Muscle of leg (tissue), 11 donors: Measurements from ENCODE around the gene ITPRID1. TPM values are rescaled to one million over a fixed set of nuclear protein-coding genes. Genes with fewer than 3 reads are reported as not detected.

Experiments
- DNase-seq: peaks from one replicate; pipeline ENCODE4 v3.0.0; 2013
- H3K27ac ChIP-seq: one replicate; pipeline ENCODE4 v1.5.1; 2013; ENCODE audit warnings: mild to moderate bottlenecking, low read length, control low read depth
- H3K27me3 ChIP-seq: one replicate; pipeline ENCODE4 v1.6.1; 2013; ENCODE audit warnings: low read length; ENCODE audit not compliant: control insufficient read depth, insufficient read depth
- H3K36me3 ChIP-seq: one replicate; pipeline ENCODE4 v1.6.1; 2013; ENCODE audit warnings: low read length; ENCODE audit not compliant: control insufficient read depth, insufficient read depth
- H3K4me1 ChIP-seq: one replicate; pipeline ENCODE4 v1.6.1; 2013; ENCODE audit warnings: low read length; ENCODE audit not compliant: control insufficient read depth, insufficient read depth
- H3K4me3 ChIP-seq: one replicate; pipeline ENCODE4 v1.5.1; 2013; ENCODE audit warnings: low read length, control low read depth
- H3K9me3 ChIP-seq: replicated peaks from 2 replicates; pipeline ENCODE4 v1.6.1; 2013; ENCODE audit warnings: low read depth, low read length; ENCODE audit not compliant: control insufficient read depth
- WGBS: methylation state at CpG from one replicate; pipeline ENCODE4 v1.1.5; 2013; ENCODE audit warnings: missing lambda C conversion rate; ENCODE audit not compliant: insufficient coverage; 5-methylcytosine and 5-hydroxymethylcytosine counted together
- polyA plus RNA-seq, 8 donors: library from polyadenylated mRNA; unstranded; fragments of 120-200 nt; gene quantifications; one replicate each; pipeline versions ENCODE4 v1.2.1 to v1.2.3, GENCODE V29; 2013; ENCODE audit warnings: inconsistent platforms in 1 of 8, low replicate concordance in 1 of 8; ENCODE audit not compliant: insufficient read length in 8 of 8, insufficient read depth in 1 of 8
- total RNA-seq: library from RNA; stranded (reverse); fragments of 120-200 nt; gene quantifications from one replicate; pipeline ENCODE4 v1.2.4, GENCODE V29; 2013

The ITPRID1 gene
- total and polyA plus RNA-seq, 9 donors: 0.23 to 1.0 (median 0.30) TPM

DNA sequence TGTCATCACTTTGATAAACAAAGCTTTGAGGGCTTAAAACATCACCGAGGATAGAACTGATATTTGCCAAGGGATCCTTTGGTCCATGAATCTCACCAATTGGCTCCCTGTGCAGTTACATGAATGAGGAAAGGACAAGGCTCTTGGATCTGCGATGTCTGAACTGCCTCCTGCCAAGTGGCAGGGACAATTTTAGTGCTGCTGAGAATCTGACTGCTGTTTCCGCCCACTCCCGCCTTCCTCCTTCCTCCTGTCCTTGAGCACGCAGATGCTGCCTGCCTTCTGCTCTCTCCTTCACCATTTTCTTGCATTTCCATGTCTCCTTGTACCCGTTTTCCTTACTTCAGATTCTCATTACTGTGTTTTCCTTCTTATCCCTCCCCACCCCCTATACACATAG, 26.8 kb upstream of the ITPRID1 start:
- H3K27me3 ChIP-seq: no peaks in the 10 kb centered on the region
- H3K36me3 ChIP-seq: no peaks in the 10 kb centered on the region
- no peak overlapping the region for H3K4me3 ChIP-seq
- H3K9me3 ChIP-seq: no peaks in the 10 kb centered on the region
- H3K27ac ChIP-seq: no peak overlapping the region
- whole genome bisulfite sequencing: 53% methylated on average over 6 of the region's 6 CpGs
- DNase-seq: no peak
- H3K4me1 ChIP-seq: no peaks in the 10 kb centered on the region

DNA sequence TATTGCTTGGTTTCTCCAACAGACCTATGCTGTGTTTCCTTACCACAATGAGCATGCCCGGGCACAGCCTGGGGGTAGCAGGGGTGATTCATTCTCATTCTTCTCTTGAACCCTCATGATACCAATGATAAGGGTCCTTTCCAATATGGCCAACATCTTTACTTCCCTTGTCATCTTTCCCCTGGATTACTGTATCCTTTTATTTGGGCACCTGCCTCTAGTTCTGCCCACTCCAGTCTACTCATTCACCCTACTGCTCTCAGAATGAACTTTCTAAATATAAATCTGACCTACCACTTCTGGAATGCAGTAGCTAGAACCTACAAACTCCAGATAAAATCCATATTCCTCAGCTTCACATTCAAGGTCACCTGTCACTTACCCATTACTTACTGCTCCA, 26.4 kb upstream of the ITPRID1 start:
- Histone ChIP-seq H3K27ac (no peak overlapping the region), H3K9me3 (no peaks in the 10 kb centered on the region), H3K4me3 (no peak overlapping the region), H3K36me3 (no peaks in the 10 kb centered on the region), H3K4me1 (no peaks in the 10 kb centered on the region), H3K27me3 (no peaks in the 10 kb centered on the region)
- DNase-seq: no peak
- WGBS: no CpG with 5 or more reads among the region's 1 CpG

DNA sequence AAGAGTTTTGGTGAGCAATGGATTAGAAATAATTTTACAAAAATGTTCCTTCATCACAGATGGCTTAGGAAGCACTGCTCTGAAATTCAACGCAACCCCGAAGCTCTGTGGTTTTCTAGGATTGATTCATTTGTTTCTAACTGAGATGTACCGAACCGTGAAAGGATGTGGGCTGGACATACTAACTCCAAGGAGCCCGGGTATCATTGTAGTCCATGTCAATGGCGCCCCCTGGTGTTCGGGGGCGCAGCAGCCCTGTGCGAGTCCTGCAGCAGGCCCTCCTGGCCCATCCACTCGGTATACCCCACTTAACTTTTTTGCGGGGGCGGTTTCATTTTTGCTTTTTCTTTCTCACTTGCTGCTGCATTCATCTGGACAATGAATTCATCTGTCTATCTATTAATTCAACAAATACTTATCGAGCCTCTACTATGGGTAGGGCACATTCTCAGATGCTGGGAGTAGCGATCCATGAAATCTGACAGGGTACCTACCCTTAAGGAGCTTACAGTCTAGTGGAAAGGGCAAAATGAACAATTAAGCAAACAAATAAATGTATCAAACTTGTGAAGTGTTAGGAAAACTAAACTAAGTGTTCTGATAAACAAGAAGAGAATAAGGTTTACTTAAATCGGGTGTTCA, 25.2 kb upstream of the ITPRID1 start:
- Histone ChIP-seq H3K36me3 (no peaks in the 10 kb centered on the region), H3K4me1 (no peaks in the 10 kb centered on the region), H3K4me3 (no peak overlapping the region), H3K27me3 (no peaks in the 10 kb centered on the region), H3K27ac (no peak overlapping the region), H3K9me3 (no peaks in the 10 kb centered on the region)
- WGBS: 35% methylated on average over 10 of the region's 15 CpGs
- DNase-seq: peak; percentile 15

DNA sequence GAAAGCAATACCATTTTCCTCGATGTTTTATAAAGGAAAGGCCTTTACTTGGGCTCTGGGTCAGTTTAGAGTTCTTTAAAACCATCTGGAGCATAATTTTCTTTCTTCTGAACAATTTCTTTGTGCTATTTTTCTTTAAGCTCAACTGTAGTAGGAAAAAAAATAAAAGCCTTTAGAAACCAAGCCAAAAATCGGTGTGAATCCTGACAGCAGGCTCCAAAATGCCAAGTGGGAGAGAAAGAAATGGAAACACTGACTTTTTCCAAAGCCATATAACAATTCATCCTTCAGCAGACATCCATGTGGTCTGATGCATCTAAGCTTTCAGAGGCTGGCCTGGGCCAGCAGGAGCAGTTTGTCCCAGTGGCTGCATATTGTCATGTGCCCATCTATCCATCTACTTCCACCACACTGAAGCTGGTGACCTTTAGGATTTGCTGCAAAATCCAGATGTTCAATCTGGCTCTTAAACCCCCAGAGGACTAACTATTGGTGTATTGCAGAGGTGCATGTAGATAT, 23.0 kb upstream of the ITPRID1 start:
- peak; percentile 66 for DNase-seq
- no CpG with 5 or more reads among the region's 2 CpGs for WGBS

DNA sequence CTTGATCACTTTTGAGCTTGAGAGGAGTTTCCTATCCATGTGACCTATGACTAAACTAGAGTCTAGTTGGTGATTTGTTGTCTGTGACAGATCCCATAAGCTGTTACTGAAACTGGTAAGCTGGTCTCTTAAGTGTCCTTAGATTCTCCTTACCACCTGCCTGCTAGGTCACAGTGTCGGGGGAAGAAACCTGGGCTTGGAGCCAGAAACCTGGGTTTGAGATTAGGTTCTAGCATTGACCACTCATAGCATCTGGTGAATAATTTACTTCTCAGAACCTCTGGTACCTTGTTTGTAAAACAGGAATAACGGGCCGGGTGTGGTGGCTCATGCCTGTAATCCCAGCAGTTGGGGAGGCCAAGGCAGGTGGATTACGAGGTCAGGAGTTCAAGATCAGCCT, 21.8 kb upstream of the ITPRID1 start:
- Histone ChIP-seq H3K4me3 (no peak overlapping the region), H3K27me3 (no peaks in the 10 kb centered on the region), H3K36me3 (no peaks in the 10 kb centered on the region), H3K9me3 (no peaks in the 10 kb centered on the region), H3K27ac (no peak overlapping the region), H3K4me1 (no peaks in the 10 kb centered on the region)
- WGBS: no CpG with 5 or more reads among the region's 4 CpGs
- no peak for DNase-seq

More for the DNA sequence above, 23.0 kb upstream of the ITPRID1 start:
- H3K4me1 ChIP-seq: no peaks in the 10 kb centered on the region
- H3K27ac ChIP-seq: no peak overlapping the region
- H3K4me3 ChIP-seq: no peak overlapping the region
- H3K27me3 ChIP-seq: no peaks in the 10 kb centered on the region
- H3K36me3 ChIP-seq: no peaks in the 10 kb centered on the region
- no peaks in the 10 kb centered on the region for H3K9me3 ChIP-seq

DNA sequence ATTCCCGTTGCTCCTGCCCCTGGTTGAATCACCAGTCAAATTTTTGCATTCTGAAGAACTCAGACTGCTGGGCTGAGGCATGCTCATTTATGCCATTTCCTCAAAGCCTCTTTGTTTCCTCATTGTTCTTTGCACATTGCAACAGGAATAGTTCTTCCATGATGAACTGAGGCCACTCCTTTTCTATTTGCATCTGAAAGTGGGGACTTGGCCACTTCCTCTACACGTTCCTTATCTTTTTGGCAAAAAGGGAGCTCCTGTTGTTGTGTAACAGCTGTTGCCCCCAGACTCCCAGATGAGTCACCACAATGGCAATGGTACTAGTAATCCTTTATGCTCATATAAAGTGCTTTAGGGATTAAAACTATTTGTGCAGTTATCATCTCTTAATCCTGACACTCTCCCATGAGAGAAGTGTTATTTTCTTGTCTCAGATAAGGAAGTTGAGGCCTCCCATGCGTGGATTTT, 20.1 kb upstream of the ITPRID1 start:
- no peak for DNase-seq
- Histone ChIP-seq H3K4me3 (no peak overlapping the region), H3K4me1 (no peaks in the 10 kb centered on the region), H3K36me3 (no peaks in the 10 kb centered on the region), H3K9me3 (no peaks in the 10 kb centered on the region), H3K27ac (no peak overlapping the region), H3K27me3 (peaks cover 2% of the 10 kb centered on the region)
- WGBS: 50% methylated on average over 1 of the region's 3 CpGs

DNA sequence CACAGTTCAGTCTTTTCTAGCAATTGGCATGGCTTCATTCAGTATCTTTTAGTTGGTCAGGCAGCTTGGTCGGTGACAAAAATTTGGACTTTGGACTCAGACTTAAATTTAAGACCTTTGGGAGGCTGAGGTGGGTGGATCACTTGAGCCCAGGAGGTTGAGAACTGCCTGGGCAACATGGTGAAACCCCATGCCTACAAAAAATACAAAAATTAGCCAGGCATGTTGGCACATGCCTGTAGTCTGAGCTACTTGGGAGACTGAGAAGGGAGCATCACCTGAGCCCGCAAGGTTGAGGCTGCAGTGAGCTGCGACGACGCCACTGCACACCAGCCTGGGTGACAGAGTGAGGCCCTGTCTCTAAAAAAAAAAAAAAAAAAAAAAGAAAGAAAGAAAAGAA, 19.5 kb upstream of the ITPRID1 start:
- no peak overlapping the region for H3K27ac ChIP-seq
- H3K4me1 ChIP-seq: no peaks in the 10 kb centered on the region
- WGBS: no CpG with 5 or more reads among the region's 5 CpGs
- H3K4me3 ChIP-seq: no peak overlapping the region
- no peaks in the 10 kb centered on the region for H3K9me3 ChIP-seq
- H3K27me3 ChIP-seq: peaks cover 2% of the 10 kb centered on the region
- no peak for DNase-seq
- no peaks in the 10 kb centered on the region for H3K36me3 ChIP-seq

DNA sequence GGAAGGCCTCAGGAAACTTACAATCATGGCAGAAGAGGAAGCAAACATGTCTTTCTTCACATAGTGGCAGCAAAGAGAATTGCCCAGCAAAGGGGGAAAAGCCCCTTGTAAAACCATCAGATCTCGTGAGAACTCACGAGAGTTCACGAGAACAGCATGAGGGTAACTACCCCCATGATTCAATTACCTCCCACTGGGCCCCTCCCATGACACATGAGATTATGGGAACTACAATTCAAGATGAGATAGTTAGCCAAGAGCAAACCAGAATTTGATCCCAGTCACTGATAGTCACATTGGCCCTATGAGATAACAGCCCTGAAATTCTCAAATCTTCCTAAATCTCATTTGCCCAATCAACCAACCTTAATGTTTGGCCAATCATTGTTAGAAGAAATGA, 18.2 kb upstream of the ITPRID1 start:
- no CpG with 5 or more reads among the region's 3 CpGs for WGBS
- Histone ChIP-seq H3K4me3 (no peak overlapping the region), H3K36me3 (no peaks in the 10 kb centered on the region), H3K4me1 (no peaks in the 10 kb centered on the region), H3K27ac (no peak overlapping the region), H3K9me3 (no peaks in the 10 kb centered on the region), H3K27me3 (peaks cover 2% of the 10 kb centered on the region)
- DNase-seq: no peak

DNA sequence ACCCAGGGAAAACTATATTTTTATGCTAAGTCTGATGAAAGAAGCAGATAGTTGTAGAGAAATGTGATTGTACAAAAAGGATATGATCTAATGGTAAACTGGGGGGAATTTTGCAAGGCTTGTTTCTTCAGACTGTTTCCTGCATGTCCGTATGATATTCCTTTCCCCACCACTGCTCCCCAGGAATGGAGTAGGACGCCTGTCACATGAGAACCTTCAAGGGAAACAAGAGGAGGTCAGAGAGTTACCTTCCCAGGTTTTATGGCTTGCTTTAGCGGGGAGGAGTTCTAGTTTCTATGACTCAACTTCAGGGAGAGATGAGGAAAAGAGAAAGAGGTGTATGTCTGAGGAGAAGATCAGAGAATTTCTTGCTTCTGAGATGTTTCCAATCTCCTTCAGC, 16.4 kb upstream of the ITPRID1 start:
- no peak overlapping the region for H3K27ac ChIP-seq
- peaks cover 2% of the 10 kb centered on the region for H3K27me3 ChIP-seq
- DNase-seq: no peak
- H3K4me3 ChIP-seq: no peak overlapping the region
- H3K36me3 ChIP-seq: no peaks in the 10 kb centered on the region
- no peaks in the 10 kb centered on the region for H3K4me1 ChIP-seq
- H3K9me3 ChIP-seq: no peaks in the 10 kb centered on the region
- WGBS: no CpG with 5 or more reads among the region's 3 CpGs

DNA sequence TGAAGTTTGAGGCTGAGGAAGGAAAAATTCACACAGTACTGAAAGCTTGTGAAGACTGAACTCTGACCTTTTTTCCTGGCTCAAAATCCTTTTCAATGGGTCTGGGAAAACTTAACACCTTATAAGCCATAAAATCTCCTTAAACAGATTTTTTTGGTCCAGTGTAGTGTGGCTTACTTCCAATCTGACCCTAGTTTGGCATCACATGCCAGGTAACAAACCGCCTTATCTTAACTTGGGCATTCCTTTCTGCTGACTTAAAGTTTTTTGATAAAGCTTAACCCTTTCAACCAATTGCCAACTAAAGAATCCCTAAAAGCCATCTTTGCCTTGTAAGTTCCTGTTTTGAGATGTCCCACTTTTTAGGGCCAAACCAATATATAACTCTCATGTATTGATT, 13.2 kb upstream of the ITPRID1 start:
- Histone ChIP-seq H3K4me1 (no peaks in the 10 kb centered on the region), H3K4me3 (no peak overlapping the region), H3K27ac (no peak overlapping the region), H3K36me3 (no peaks in the 10 kb centered on the region), H3K27me3 (peaks cover 2% of the 10 kb centered on the region), H3K9me3 (no peaks in the 10 kb centered on the region)
- no peak for DNase-seq
- 33% methylated on average over 1 of the region's 1 CpG for WGBS

DNA sequence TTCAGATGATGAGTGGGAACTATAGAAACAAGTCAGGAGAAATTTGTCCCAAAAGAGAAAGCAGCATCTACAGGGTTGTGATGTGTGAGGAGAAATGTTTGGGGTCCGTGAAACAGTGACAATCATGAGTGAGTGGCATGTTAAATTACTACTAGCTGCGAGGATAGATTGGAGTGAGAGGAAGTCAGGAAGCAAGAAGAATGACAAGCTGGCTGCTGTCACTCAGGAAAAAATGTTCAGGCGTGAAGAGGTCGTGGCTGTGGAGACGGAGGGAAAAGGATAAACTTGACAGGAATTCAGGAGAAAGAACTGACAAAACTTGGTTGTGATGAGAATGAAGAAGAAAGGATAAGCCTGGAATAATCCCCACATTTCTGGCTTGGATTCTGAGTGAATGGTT, 5.1 kb upstream of the ITPRID1 start:
- Histone ChIP-seq H3K36me3 (no peaks in the 10 kb centered on the region), H3K4me3 (no peak overlapping the region), H3K9me3 (no peaks in the 10 kb centered on the region), H3K27ac (no peak overlapping the region), H3K4me1 (no peaks in the 10 kb centered on the region), H3K27me3 (no peaks in the 10 kb centered on the region)
- DNase-seq: no peak
- 81% methylated on average over 5 of the region's 5 CpGs for WGBS
